ENCODE measurements around the gene DLX1. TPM values are rescaled to one million over a fixed set of nuclear protein-coding genes. Genes with fewer than 3 reads are reported as not detected.

Gene DLX1
- total and polyA plus RNA-seq, 4 donors = not detected

- DNase-seq (ENCODE audit: low spot score) = no peak
- no peak overlapping the region for H3K4me3 ChIP-seq (ENCODE audit: low read depth in 1 of 3, low read length in 3 of 3)
- H3K27ac ChIP-seq (ENCODE audit: low read depth in 1 of 2, low read length in 2 of 2) = no peak overlapping the region
- H3K4me1 ChIP-seq (ENCODE audit: control insufficient read depth in 4 of 4, insufficient read depth in 4 of 4, low read length in 3 of 4) = peaks cover 0 to 8% (median 5%) of the 10 kb centered on the region in 4 donors
- no peaks in the 10 kb centered on the region for H3K9me3 ChIP-seq (ENCODE audit: control insufficient read depth in 4 of 4, low read length in 3 of 4)
- peaks cover 0 to 14% (median 3%) of the 10 kb centered on the region in 4 donors for H3K27me3 ChIP-seq (ENCODE audit: control insufficient read depth in 4 of 4, insufficient read depth in 4 of 4, low read length in 3 of 4)
- H3K36me3 ChIP-seq (ENCODE audit: control insufficient read depth in 4 of 4, insufficient read depth in 3 of 4, low read depth in 1 of 4, low read length in 3 of 4) = no peaks in the 10 kb centered on the region
- H3K9ac ChIP-seq (ENCODE audit: low read depth in 1 of 2, low read length in 2 of 2) = no peak overlapping the region
- TF ChIP-seq ZBTB33 (IDR thresholded peaks at IDR 0.05) = no peak
- TF ChIP-seq FOXA2 (IDR thresholded peaks at IDR 0.05) = no peak
- TF ChIP-seq JUND (IDR thresholded peaks at IDR 0.05) = no peak
- TF ChIP-seq ATF3 (IDR thresholded peaks at IDR 0.05) = no peak
- TF ChIP-seq HNF4A (conservative IDR thresholded peaks at IDR 0.05) = no peak
- TF ChIP-seq SP1 (IDR thresholded peaks at IDR 0.05) = no peak
- TF ChIP-seq RXRA (IDR thresholded peaks at IDR 0.05) = no peak
- no peak for TF ChIP-seq NR2F2 (IDR thresholded peaks at IDR 0.05)
- no peak for TF ChIP-seq YY1 (IDR thresholded peaks at IDR 0.05)
- no peak for TF ChIP-seq RAD21 (IDR thresholded peaks at IDR 0.05)
- no peak for TF ChIP-seq HNF4G (IDR thresholded peaks at IDR 0.05)
- no peak for TF ChIP-seq CTCF (IDR thresholded peaks at IDR 0.05; ENCODE audit: low read depth, low read length, missing input control)
- TF ChIP-seq REST (IDR thresholded peaks at IDR 0.05) = no peak
- no peak for TF ChIP-seq FOXA1 (IDR thresholded peaks at IDR 0.05)
- TF ChIP-seq TAF1 (conservative IDR thresholded peaks at IDR 0.05) = no peak
- no peak for TF ChIP-seq EGR1 (IDR thresholded peaks at IDR 0.05; ENCODE audit: low read depth in 2 of 2)
- TF ChIP-seq GABPA (IDR thresholded peaks at IDR 0.05 in 1 of 2, conservative IDR thresholded peaks at IDR 0.05 in 1 of 2) = no peak
- 96% methylated on average over 2 of the region's 2 CpGs for WGBS
These were observed 12.6 kb upstream of the DLX1 start for GRCh38 chr2:172072706-172073105.

- DNase-seq (ENCODE audit: low spot score) = no peak
- H3K27me3 ChIP-seq (ENCODE audit: control insufficient read depth in 4 of 4, insufficient read depth in 4 of 4, low read length in 3 of 4) = peaks cover 0 to 19% (median 3%) of the 10 kb centered on the region in 4 donors
- no peak overlapping the region for H3K9ac ChIP-seq (ENCODE audit: low read depth in 1 of 2, low read length in 2 of 2)
- H3K4me3 ChIP-seq (ENCODE audit: low read depth in 1 of 3, low read length in 3 of 3) = no peak overlapping the region
- no peak overlapping the region for H3K27ac ChIP-seq (ENCODE audit: low read depth in 1 of 2, low read length in 2 of 2)
- H3K4me1 ChIP-seq (ENCODE audit: control insufficient read depth in 4 of 4, insufficient read depth in 4 of 4, low read length in 3 of 4) = peaks cover 0 to 8% (median 5%) of the 10 kb centered on the region in 4 donors
- no peaks in the 10 kb centered on the region for H3K36me3 ChIP-seq (ENCODE audit: control insufficient read depth in 4 of 4, insufficient read depth in 3 of 4, low read depth in 1 of 4, low read length in 3 of 4)
- 39% methylated on average over 4 of the region's 4 CpGs for WGBS
- no peaks in the 10 kb centered on the region for H3K9me3 ChIP-seq (ENCODE audit: control insufficient read depth in 4 of 4, low read length in 3 of 4)
- TF ChIP-seq ATF3 (IDR thresholded peaks at IDR 0.05) (no peak), CTCF (IDR thresholded peaks at IDR 0.05; ENCODE audit: low read depth, low read length, missing input control) (no peak), MAX (IDR thresholded peaks at IDR 0.05) (no peak), HNF4A (conservative IDR thresholded peaks at IDR 0.05) (no peak), SP1 (IDR thresholded peaks at IDR 0.05) (no peak), TAF1 (conservative IDR thresholded peaks at IDR 0.05) (no peak), FOXA1 (IDR thresholded peaks at IDR 0.05) (no peak), NR2F2 (IDR thresholded peaks at IDR 0.05) (no peak), JUND (IDR thresholded peaks at IDR 0.05) (no peak), REST (IDR thresholded peaks at IDR 0.05) (no peak)
These were observed 11.8 kb upstream of the DLX1 start for GRCh38 chr2:172073518-172073917.
